Measurements from ENCODE around the gene UTP18. TPM values are rescaled to one million over a fixed set of nuclear protein-coding genes. Genes with fewer than 3 reads are reported as not detected.
"Not testable (repeated sequence)": the region's sequence is repeated elsewhere in the genome, so short reads cannot be mapped to it uniquely, and the experiment has no call there.

UTP18 gene
- 89.7 and 95.6 TPM in 2 replicates for total RNA-seq

- Mint-ChIP-seq H3K27ac (peak within 1 kb of the TSS; percentile 97), H3K4me1 (ENCODE audit: low read depth) (peaks cover 60% of the 10 kb centered on the region), H3K4me3 (peak within 1 kb of the TSS; percentile 88), H3K36me3 (ENCODE audit: low read depth) (peaks cover 26% of the 10 kb centered on the region), H3K9me3 (no peaks in the 10 kb centered on the region), H3K27me3 (ENCODE audit: insufficient read depth) (no peaks in the 10 kb centered on the region)
- intact Hi-C loops (cut with micrococcal nuclease) = loop anchor here (1.0 to 5.0 kb wide), 6 partner anchors 93 to 1583 kb away; partner anchors contain the start of genes NME1, SPAG9 and SPOP
- peak; percentile 93 for DNase-seq (ENCODE audit: low spot score)
Observed at GRCh38 chr17:51260237-51261023, at the start of gene UTP18. UTP18 (plus strand) TSS chr17:51260546; CDS start chr17:51260585, 39 bp downstream.

GRCh38 chr17:51214920-51215319, 45.4 kb upstream of the UTP18 start:
- Mint-ChIP-seq H3K9me3 (no peaks in the 10 kb centered on the region), H3K27me3 (ENCODE audit: insufficient read depth) (no peaks in the 10 kb centered on the region), H3K4me1 (ENCODE audit: low read depth) (no peaks in the 10 kb centered on the region), H3K4me3 (no peak overlapping the region), H3K27ac (no peak overlapping the region), H3K36me3 (ENCODE audit: low read depth) (peaks cover 21% of the 10 kb centered on the region)
- DNase-seq (ENCODE audit: low spot score) = no peak
- intact Hi-C loops (cut with micrococcal nuclease) = no loop called here

GRCh38 chr17:51217946-51218345, 42.4 kb upstream of the UTP18 start:
- DNase-seq (ENCODE audit: low spot score) = no peak
- peaks cover 30% of the 10 kb centered on the region for H3K36me3 Mint-ChIP-seq (ENCODE audit: low read depth)
- H3K4me1 Mint-ChIP-seq (ENCODE audit: low read depth) = no peaks in the 10 kb centered on the region

GRCh38 chr17:51221322-51221721, 39.0 kb upstream of the UTP18 start:
- DNase-seq (ENCODE audit: low spot score) = no peak
- Mint-ChIP-seq H3K27me3 (ENCODE audit: insufficient read depth) (no peaks in the 10 kb centered on the region), H3K9me3 (no peaks in the 10 kb centered on the region), H3K4me3 (no peak overlapping the region), H3K36me3 (ENCODE audit: low read depth) (peaks cover 34% of the 10 kb centered on the region), H3K4me1 (ENCODE audit: low read depth) (peaks cover 19% of the 10 kb centered on the region), H3K27ac (no peak overlapping the region)
- intact Hi-C loops (cut with micrococcal nuclease) = no loop called here

More at GRCh38 chr17:51217946-51218345, 42.4 kb upstream of the UTP18 start:
- no peaks in the 10 kb centered on the region for H3K27me3 Mint-ChIP-seq (ENCODE audit: insufficient read depth)
- intact Hi-C loops (cut with micrococcal nuclease) = no loop called here
- H3K4me3 Mint-ChIP-seq = no peak overlapping the region
- no peaks in the 10 kb centered on the region for H3K9me3 Mint-ChIP-seq
- no peak overlapping the region for H3K27ac Mint-ChIP-seq

GRCh38 chr17:51224402-51225262, 35.7 kb upstream of the UTP18 start:
- Mint-ChIP-seq H3K27me3 (ENCODE audit: insufficient read depth) (no peaks in the 10 kb centered on the region), H3K9me3 (no peaks in the 10 kb centered on the region), H3K36me3 (ENCODE audit: low read depth) (peaks cover 24% of the 10 kb centered on the region), H3K27ac (peak overlapping the region; percentile 50), H3K4me1 (ENCODE audit: low read depth) (peaks cover 19% of the 10 kb centered on the region), H3K4me3 (no peak overlapping the region)
- intact Hi-C loops (cut with micrococcal nuclease) = no loop called here
- DNase-seq (ENCODE audit: low spot score) = no peak

- intact Hi-C loops (cut with micrococcal nuclease); H3K27ac Mint-ChIP-seq; H3K9me3 Mint-ChIP-seq; H3K4me3 Mint-ChIP-seq; H3K27me3 Mint-ChIP-seq (ENCODE audit: insufficient read depth); DNase-seq (ENCODE audit: low spot score): not testable (repeated sequence)
- Mint-ChIP-seq H3K36me3 (ENCODE audit: low read depth) (peaks cover 17% of the 10 kb centered on the region), H3K4me1 (ENCODE audit: low read depth) (peaks cover 25% of the 10 kb centered on the region)
Observed at GRCh38 chr17:51225523-51225922, 34.8 kb upstream of the UTP18 start.

GRCh38 chr17:51228161-51228560, 32.2 kb upstream of the UTP18 start:
- no peak overlapping the region for H3K4me3 Mint-ChIP-seq
- no peaks in the 10 kb centered on the region for H3K9me3 Mint-ChIP-seq
- intact Hi-C loops (cut with micrococcal nuclease) = no loop called here
- H3K27me3 Mint-ChIP-seq (ENCODE audit: insufficient read depth) = no peaks in the 10 kb centered on the region
- peaks cover 28% of the 10 kb centered on the region for H3K4me1 Mint-ChIP-seq (ENCODE audit: low read depth)
- no peak for DNase-seq (ENCODE audit: low spot score)
- no peak overlapping the region for H3K27ac Mint-ChIP-seq
- H3K36me3 Mint-ChIP-seq (ENCODE audit: low read depth) = peaks cover 12% of the 10 kb centered on the region

- Mint-ChIP-seq H3K27me3 (ENCODE audit: insufficient read depth) (no peaks in the 10 kb centered on the region), H3K27ac (no peak overlapping the region), H3K36me3 (ENCODE audit: low read depth) (peaks cover 4% of the 10 kb centered on the region), H3K4me3 (no peak overlapping the region), H3K9me3 (no peaks in the 10 kb centered on the region), H3K4me1 (ENCODE audit: low read depth) (peaks cover 22% of the 10 kb centered on the region)
- no peak for DNase-seq (ENCODE audit: low spot score)
- intact Hi-C loops (cut with micrococcal nuclease) = no loop called here
Observed at GRCh38 chr17:51229889-51230288, 30.5 kb upstream of the UTP18 start.

GRCh38 chr17:51230306-51230705, 30.0 kb upstream of the UTP18 start:
- no peak for DNase-seq (ENCODE audit: low spot score)
- no peaks in the 10 kb centered on the region for H3K27me3 Mint-ChIP-seq (ENCODE audit: insufficient read depth)
- H3K9me3 Mint-ChIP-seq = no peaks in the 10 kb centered on the region
- peaks cover 2% of the 10 kb centered on the region for H3K36me3 Mint-ChIP-seq (ENCODE audit: low read depth)
- peaks cover 18% of the 10 kb centered on the region for H3K4me1 Mint-ChIP-seq (ENCODE audit: low read depth)
- intact Hi-C loops (cut with micrococcal nuclease) = no loop called here
- no peak overlapping the region for H3K27ac Mint-ChIP-seq
- H3K4me3 Mint-ChIP-seq = no peak overlapping the region

- no peak overlapping the region for H3K27ac Mint-ChIP-seq
- H3K27me3 Mint-ChIP-seq (ENCODE audit: insufficient read depth) = no peaks in the 10 kb centered on the region
- H3K36me3 Mint-ChIP-seq (ENCODE audit: low read depth) = peaks cover 2% of the 10 kb centered on the region
- peaks cover 16% of the 10 kb centered on the region for H3K4me1 Mint-ChIP-seq (ENCODE audit: low read depth)
- H3K4me3 Mint-ChIP-seq = no peak overlapping the region
- intact Hi-C loops (cut with micrococcal nuclease) = no loop called here
- DNase-seq (ENCODE audit: low spot score) = no peak
- H3K9me3 Mint-ChIP-seq = no peaks in the 10 kb centered on the region
Observed at GRCh38 chr17:51231999-51232398, 28.3 kb upstream of the UTP18 start.

GRCh38 chr17:51234162-51234561, 26.2 kb upstream of the UTP18 start:
- no peak overlapping the region for H3K27ac Mint-ChIP-seq
- H3K4me1 Mint-ChIP-seq (ENCODE audit: low read depth) = peaks cover 33% of the 10 kb centered on the region
- intact Hi-C loops (cut with micrococcal nuclease) = no loop called here
- no peaks in the 10 kb centered on the region for H3K27me3 Mint-ChIP-seq (ENCODE audit: insufficient read depth)
- H3K36me3 Mint-ChIP-seq (ENCODE audit: low read depth) = peaks cover 3% of the 10 kb centered on the region
- no peak overlapping the region for H3K4me3 Mint-ChIP-seq
- H3K9me3 Mint-ChIP-seq = no peaks in the 10 kb centered on the region
- DNase-seq (ENCODE audit: low spot score) = no peak

GRCh38 chr17:51238255-51238887, 22.0 kb upstream of the UTP18 start:
- peaks cover 4% of the 10 kb centered on the region for H3K36me3 Mint-ChIP-seq (ENCODE audit: low read depth)
- H3K4me3 Mint-ChIP-seq = peak overlapping the region; percentile 3
- no peak for DNase-seq (ENCODE audit: low spot score)
- H3K27me3 Mint-ChIP-seq (ENCODE audit: insufficient read depth) = no peaks in the 10 kb centered on the region
- intact Hi-C loops (cut with micrococcal nuclease) = no loop called here
- H3K27ac Mint-ChIP-seq = peak overlapping the region; percentile 11
- no peaks in the 10 kb centered on the region for H3K9me3 Mint-ChIP-seq
- H3K4me1 Mint-ChIP-seq (ENCODE audit: low read depth) = peaks cover 31% of the 10 kb centered on the region

Measured in activated T-helper 1 cell treated with anti-CD3 and anti-CD28 coated beads, Interleukin-12 subunit alpha, Interleukin-12 subunit beta, Interleukin-2, Interleukin-4 antibody, amounts not matched to agents 30 ng/mL and 10 ng/mL and 1 ng/mL, durations not matched to agents 14 hours and 24 hours and 36 hours (primary cell).